HepG2 (cell line): ENCODE measurements around the gene ST14. TPM values are rescaled to one million over a fixed set of nuclear protein-coding genes. Genes with fewer than 3 reads are reported as not detected.

Experiments used
- MAFF ChIP-seq: IDR thresholded peaks from 2 replicates; pipeline ENCODE4 v1.6.1; 2011; ENCODE audit warnings: low read depth, low read length, improper control_type of control experiment
- MED1 ChIP-seq: sonication (generic); formaldehyde crosslinking; IDR thresholded peaks from 2 replicates; pipeline ENCODE4 v1.4.0; 2020; ENCODE audit warnings: missing genetic modification reagents
- MZF1 ChIP-seq: sonication (generic); formaldehyde crosslinking; IDR thresholded peaks from 2 replicates; pipeline ENCODE4 v1.8.1; 2023; ENCODE audit warnings: mild to moderate bottlenecking, missing genetic modification reagents, borderline replicate concordance
- NR2C2 ChIP-seq: sonication (generic); formaldehyde crosslinking; IDR thresholded peaks from 2 replicates; pipeline ENCODE4 v1.4.0; 2020; ENCODE audit warnings: missing genetic modification reagents, mild to moderate bottlenecking, moderate library complexity, borderline replicate concordance
- POLR2A ChIP-seq, 2 experiments: IDR thresholded peaks; 2 replicates each; pipeline ENCODE4 v1.6.1; 2011; ENCODE audit warnings: low read depth in 2 of 2, low read length in 2 of 2, mild to moderate bottlenecking in 1 of 2, moderate library complexity in 1 of 2; ENCODE audit not compliant: insufficient read depth in 1 of 2
- POLR2AphosphoS5 ChIP-seq: IDR thresholded peaks from 2 replicates; pipeline ENCODE4 v1.6.1; 2012; ENCODE audit warnings: low read depth, low read length
- RAD51 ChIP-seq: fragments of 450-650 bp; IDR thresholded peaks from 2 replicates; pipeline ENCODE4 v1.6.1; 2016; ENCODE audit warnings: borderline replicate concordance
- RBM22 ChIP-seq: fragments of 200-400 bp; formaldehyde crosslinking; optimal IDR thresholded peaks from 2 replicates; pipeline ENCODE3; 2017; ENCODE audit warnings: mild to moderate bottlenecking, low read length, moderate library complexity
- RFX5 ChIP-seq: IDR thresholded peaks from 2 replicates; pipeline ENCODE4 v1.6.1; 2011; ENCODE audit warnings: low read depth, low read length, improper control_type of control experiment
- SIX4 ChIP-seq: sonication (generic); formaldehyde crosslinking; IDR thresholded peaks from 2 replicates; pipeline ENCODE4 v1.4.0; 2020; ENCODE audit warnings: missing genetic modification reagents
- ZBTB1 ChIP-seq: sonication (generic); formaldehyde crosslinking; IDR thresholded peaks from 2 replicates; pipeline ENCODE4 v1.4.0; 2020; ENCODE audit warnings: missing genetic modification reagents, borderline replicate concordance
- ZFAT ChIP-seq: sonication (generic); formaldehyde crosslinking; conservative IDR thresholded peaks from 2 replicates; pipeline ENCODE4 v1.8.1; 2023; ENCODE audit warnings: missing genetic modification reagents, inconsistent platforms
- ZNF253 ChIP-seq: sonication (generic); formaldehyde crosslinking; IDR thresholded peaks from 2 replicates; pipeline ENCODE4 v1.8.0; 2022; ENCODE audit warnings: mild to moderate bottlenecking, missing genetic modification reagents, borderline replicate concordance
- ZNF331 ChIP-seq: sonication (generic); formaldehyde crosslinking; IDR thresholded peaks from 2 replicates; pipeline ENCODE4 v1.4.0; 2020; ENCODE audit warnings: missing genetic modification reagents
- ZNF383 ChIP-seq: sonication (generic); formaldehyde crosslinking; IDR thresholded peaks from 2 replicates; pipeline ENCODE4 v1.4.0; 2020; ENCODE audit warnings: missing genetic modification reagents, mild to moderate bottlenecking, borderline replicate concordance
- ZNF431 ChIP-seq: sonication (generic); formaldehyde crosslinking; IDR thresholded peaks from 2 replicates; pipeline ENCODE4 v1.9.0; 2022; ENCODE audit warnings: missing genetic modification reagents, low read depth, mild to moderate bottlenecking, borderline replicate concordance
- polyA plus RNA-seq, 8 experiments: library from polyadenylated mRNA; depleted of rRNA in 3 of 8; stranded (reverse) in 7 of 8; unstranded in 1 of 8; fragments of >200 nt; fragmentation: Illumina TruSeq in 4 of 8; extraction: Trizol in 4 of 8; gene quantifications; 2 replicates each; pipeline versions ENCODE4 v1.2.1 to v1.2.3, GENCODE V29; 2011 to 2016; ENCODE audit warnings: low read depth in 4 of 8, missing spikeins in 1 of 8, mixed read lengths in 1 of 8; ENCODE audit not compliant: insufficient read depth in 1 of 8
- total RNA-seq, 5 experiments: library from RNA; depleted of rRNA; stranded (reverse); fragments of >200 nt; fragmentation: Illumina TruSeq; extraction: Trizol; gene quantifications; 2 replicates each; pipeline ENCODE4 v1.2.3, GENCODE V29; 2016; ENCODE audit warnings: low read depth in 1 of 5
- TF ChIP-seq, protein P1 (sequence below): sonication (generic); formaldehyde crosslinking; IDR thresholded peaks from 2 replicates; pipeline ENCODE4 v1.5.1; 2020; ENCODE audit warnings: mild to moderate bottlenecking, missing genetic modification reagents
- TF ChIP-seq, protein P2 (sequence below): IDR thresholded peaks from 2 replicates; pipeline ENCODE4 v1.6.1; 2016; ENCODE audit warnings: missing genetic modification reagents, missing compliant biosample characterization
- TF ChIP-seq, protein P3 (sequence below): sonication (generic); formaldehyde crosslinking; IDR thresholded peaks from 2 replicates; pipeline ENCODE4 v1.4.0; 2020; ENCODE audit warnings: missing genetic modification reagents, mild to moderate bottlenecking, borderline replicate concordance
- TF ChIP-seq, protein P4 (sequence below): sonication (generic); formaldehyde crosslinking; IDR thresholded peaks from 2 replicates; pipeline ENCODE4 v1.8.1; 2023; ENCODE audit warnings: mild to moderate bottlenecking, moderate library complexity, missing genetic modification reagents
- TF ChIP-seq, protein P5 (sequence below): sonication (generic); formaldehyde crosslinking; IDR thresholded peaks from 2 replicates; pipeline ENCODE4 v1.5.0; 2020; ENCODE audit warnings: mild to moderate bottlenecking, missing genetic modification reagents

Gene ST14
- total and polyA plus RNA-seq, 2 of the 13 experiments (the other 11 are each of a cell fraction or from before 2014, with no cell fraction given): 0.88 to 1.4 TPM

DNA sequence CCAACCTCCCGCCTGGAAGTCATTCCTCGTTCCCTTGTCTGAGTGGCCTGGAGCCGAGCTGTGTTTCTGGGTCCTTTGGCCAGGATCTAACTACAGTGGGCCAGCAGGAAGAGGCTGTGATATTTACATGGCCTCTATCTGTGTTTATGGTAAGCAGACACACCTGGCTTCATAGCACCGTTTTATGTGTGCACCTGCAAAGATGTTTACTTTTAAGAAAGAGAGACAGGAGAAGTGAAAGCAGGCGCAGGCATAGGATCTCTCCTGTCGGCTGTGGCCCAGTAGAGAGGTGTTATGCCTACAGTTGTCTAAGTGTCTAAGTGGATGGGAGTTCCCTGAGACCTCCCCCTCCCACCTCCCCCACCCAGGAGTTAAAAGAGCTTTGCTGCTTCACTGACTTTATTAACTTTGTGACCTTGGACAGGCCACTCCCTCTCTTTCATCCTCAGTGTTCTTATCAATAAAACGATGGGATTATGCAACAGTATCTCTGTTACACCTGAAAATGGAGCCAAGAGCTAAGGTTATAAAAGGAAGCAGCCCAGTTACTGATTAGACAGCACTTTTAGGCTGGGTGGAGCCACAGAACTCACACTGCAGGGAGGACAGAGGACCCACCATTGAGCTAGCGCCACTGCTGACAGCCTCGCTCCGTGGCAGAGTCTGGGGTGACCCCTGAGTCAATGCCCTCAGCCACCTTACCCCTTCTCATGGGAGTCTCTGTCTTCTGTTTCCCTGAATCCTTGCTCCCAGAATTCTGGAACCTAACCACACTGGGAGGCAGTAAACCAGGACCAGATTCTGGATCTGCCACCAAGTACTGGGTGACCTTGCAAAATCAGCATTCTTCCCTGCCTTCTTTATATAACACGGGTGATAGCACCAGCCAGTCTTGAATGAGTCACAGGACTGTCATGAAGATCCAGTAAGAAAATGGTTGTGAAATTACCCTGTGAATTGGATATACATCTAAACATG is 22.0 kb downstream of the ST14 start (continued):
- TF ChIP-seq SIX4 (CRISPR knock-in tag) (peak; percentile 87), ZBTB1 (no peak), ZNF253 (CRISPR knock-in tag) (no peak), ZNF431 (CRISPR knock-in tag) (no peak), ZNF383 (CRISPR knock-in tag) (peak; percentile 49; the same call in 1 of the 2 replicates), RBM22 (no peak), MZF1 (no peak), ZFAT (CRISPR knock-in tag) (no peak), RFX5 (no peak), RAD51 (no peak), MAFF (peak; percentile 53), POLR2A (IDR thresholded peaks at IDR 0.05; ENCODE audit: insufficient read depth in 1 of 2, low read depth in 2 of 2, low read length in 2 of 2) (peak; percentile 84 to 96), MED1 (CRISPR knock-in tag) (peak; percentile 90), POLR2AphosphoS5 (peak; percentile 88), ZNF331 (CRISPR knock-in tag) (0 out of 2 replicates have a peak, but pooled peaks have one; percentile 38), NR2C2 (peak; percentile 69)
- TF ChIP-seq, protein P1, sequence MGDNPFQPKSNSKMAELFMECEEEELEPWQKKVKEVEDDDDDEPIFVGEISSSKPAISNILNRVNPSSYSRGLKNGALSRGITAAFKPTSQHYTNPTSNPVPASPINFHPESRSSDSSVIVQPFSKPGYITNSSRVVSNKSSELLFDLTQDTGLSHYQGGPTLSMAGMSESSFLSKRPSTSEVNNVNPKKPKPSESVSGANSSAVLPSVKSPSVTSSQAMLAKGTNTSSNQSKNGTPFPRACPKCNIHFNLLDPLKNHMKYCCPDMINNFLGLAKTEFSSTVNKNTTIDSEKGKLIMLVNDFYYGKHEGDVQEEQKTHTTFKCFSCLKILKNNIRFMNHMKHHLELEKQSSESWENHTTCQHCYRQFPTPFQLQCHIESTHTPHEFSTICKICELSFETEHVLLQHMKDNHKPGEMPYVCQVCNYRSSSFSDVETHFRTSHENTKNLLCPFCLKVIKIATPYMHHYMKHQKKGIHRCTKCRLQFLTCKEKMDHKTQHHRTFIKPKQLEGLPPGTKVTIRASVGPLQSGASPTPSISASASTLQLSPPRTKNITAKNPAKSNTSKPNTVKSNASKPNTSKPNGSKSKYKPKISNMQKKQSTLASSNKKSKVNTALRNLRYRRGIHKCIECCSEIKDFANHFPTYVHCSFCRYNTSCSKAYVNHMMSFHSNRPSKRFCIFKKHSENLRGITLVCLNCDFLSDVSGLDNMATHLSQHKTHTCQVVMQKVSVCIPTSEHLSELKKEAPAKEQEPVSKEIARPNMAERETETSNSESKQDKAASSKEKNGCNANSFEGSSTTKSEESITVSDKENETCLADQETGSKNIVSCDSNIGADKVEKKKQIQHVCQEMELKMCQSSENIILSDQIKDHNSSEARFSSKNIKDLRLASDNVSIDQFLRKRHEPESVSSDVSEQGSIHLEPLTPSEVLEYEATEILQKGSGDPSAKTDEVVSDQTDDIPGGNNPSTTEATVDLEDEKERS (CRISPR knock-in tag): 0 out of 2 replicates have a peak, but pooled peaks have one; percentile 59
- TF ChIP-seq, protein P2, sequence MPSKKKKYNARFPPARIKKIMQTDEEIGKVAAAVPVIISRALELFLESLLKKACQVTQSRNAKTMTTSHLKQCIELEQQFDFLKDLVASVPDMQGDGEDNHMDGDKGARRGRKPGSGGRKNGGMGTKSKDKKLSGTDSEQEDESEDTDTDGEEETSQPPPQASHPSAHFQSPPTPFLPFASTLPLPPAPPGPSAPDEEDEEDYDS (CRISPR knock-in tag): peak; percentile 80; the same call in 1 of the 2 replicates
- TF ChIP-seq, protein P3, sequence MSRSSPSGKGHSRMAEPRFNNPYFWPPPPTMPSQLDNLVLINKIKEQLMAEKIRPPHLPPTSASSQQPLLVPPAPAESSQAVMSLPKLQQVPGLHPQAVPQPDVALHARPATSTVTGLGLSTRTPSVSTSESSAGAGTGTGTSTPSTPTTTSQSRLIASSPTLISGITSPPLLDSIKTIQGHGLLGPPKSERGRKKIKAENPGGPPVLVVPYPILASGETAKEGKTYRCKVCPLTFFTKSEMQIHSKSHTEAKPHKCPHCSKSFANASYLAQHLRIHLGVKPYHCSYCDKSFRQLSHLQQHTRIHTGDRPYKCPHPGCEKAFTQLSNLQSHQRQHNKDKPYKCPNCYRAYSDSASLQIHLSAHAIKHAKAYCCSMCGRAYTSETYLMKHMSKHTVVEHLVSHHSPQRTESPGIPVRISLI (CRISPR knock-in tag): peak; percentile 62; the same call in 1 of the 2 replicates
- TF ChIP-seq, protein P4, sequence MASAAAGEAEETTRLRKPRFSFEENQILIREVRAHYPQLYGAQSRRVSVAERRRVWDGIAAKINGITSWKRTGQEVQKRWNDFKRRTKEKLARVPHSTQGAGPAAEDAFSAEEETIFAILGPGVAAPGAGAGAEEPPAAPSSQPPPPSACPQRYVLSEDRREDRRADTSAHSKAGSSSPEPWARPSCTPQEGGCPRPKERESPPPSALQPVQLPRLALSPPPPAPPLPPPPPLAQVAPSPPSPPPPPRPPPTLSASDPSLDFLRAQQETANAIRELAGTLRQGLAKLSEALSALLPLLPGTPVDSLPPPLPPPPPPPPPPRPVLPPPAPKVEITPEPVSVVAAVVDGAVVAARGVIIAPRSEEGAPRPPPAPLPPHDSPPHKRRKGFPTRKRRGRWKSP (CRISPR knock-in tag): 0 out of 2 replicates have a peak, but pooled peaks have one; percentile 24
- TF ChIP-seq, protein P5, sequence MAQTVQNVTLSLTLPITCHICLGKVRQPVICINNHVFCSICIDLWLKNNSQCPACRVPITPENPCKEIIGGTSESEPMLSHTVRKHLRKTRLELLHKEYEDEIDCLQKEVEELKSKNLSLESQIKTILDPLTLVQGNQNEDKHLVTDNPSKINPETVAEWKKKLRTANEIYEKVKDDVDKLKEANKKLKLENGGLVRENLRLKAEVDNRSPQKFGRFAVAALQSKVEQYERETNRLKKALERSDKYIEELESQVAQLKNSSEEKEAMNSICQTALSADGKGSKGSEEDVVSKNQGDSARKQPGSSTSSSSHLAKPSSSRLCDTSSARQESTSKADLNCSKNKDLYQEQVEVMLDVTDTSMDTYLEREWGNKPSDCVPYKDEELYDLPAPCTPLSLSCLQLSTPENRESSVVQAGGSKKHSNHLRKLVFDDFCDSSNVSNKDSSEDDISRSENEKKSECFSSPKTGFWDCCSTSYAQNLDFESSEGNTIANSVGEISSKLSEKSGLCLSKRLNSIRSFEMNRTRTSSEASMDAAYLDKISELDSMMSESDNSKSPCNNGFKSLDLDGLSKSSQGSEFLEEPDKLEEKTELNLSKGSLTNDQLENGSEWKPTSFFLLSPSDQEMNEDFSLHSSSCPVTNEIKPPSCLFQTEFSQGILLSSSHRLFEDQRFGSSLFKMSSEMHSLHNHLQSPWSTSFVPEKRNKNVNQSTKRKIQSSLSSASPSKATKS (CRISPR knock-in tag): no peak
